ENCODE results near the gene GATB.

The GATB gene

GRCh38 chr4:151700566-151701316, 60.1 kb downstream of the GATB start:
- H3K4me3 ChIP-seq (ENCODE audit: low read depth, low read length): no peak overlapping the region
- in situ Hi-C loops (cut with HindIII; ENCODE audit: low sequenced_read_pairs): no loop called here
- TF ChIP-seq CTCF (IDR thresholded peaks at IDR 0.05; ENCODE audit: low read depth, low read length): no peak

GRCh38 chr4:151698213-151698612, 62.6 kb downstream of the GATB start:
- in situ Hi-C loops (cut with HindIII; ENCODE audit: low sequenced_read_pairs): no loop called here
- no peak for TF ChIP-seq CTCF (IDR thresholded peaks at IDR 0.05; ENCODE audit: low read depth, low read length)
- H3K4me3 ChIP-seq (ENCODE audit: low read depth, low read length): no peak overlapping the region
- no peak for DNase-seq (ENCODE audit: low read depth, low spot score)

More at GRCh38 chr4:151700566-151701316, 60.1 kb downstream of the GATB start:
- no peak for DNase-seq (ENCODE audit: low read depth, low spot score)

GRCh38 chr4:151694961-151695720, 65.7 kb downstream of the GATB start:
- in situ Hi-C loops (cut with HindIII; ENCODE audit: low sequenced_read_pairs): no loop called here
- no peak for DNase-seq (ENCODE audit: low read depth, low spot score)
- H3K4me3 ChIP-seq (ENCODE audit: low read depth, low read length): no peak overlapping the region
- TF ChIP-seq CTCF (IDR thresholded peaks at IDR 0.05; ENCODE audit: low read depth, low read length): no peak

- in situ Hi-C loops (cut with HindIII; ENCODE audit: low sequenced_read_pairs): no loop called here
Observed at GRCh38 chr4:151692821-151693673, 67.8 kb downstream of the GATB start.

GRCh38 chr4:151692443-151692782, 68.4 kb downstream of the GATB start:
- no peak for TF ChIP-seq CTCF (IDR thresholded peaks at IDR 0.05; ENCODE audit: low read depth, low read length)
- in situ Hi-C loops (cut with HindIII; ENCODE audit: low sequenced_read_pairs): no loop called here
- no peak overlapping the region for H3K4me3 ChIP-seq (ENCODE audit: low read depth, low read length)
- no peak for DNase-seq (ENCODE audit: low read depth, low spot score)

More at GRCh38 chr4:151692821-151693673, 67.8 kb downstream of the GATB start:
- no peak for TF ChIP-seq CTCF (IDR thresholded peaks at IDR 0.05; ENCODE audit: low read depth, low read length)
- DNase-seq (ENCODE audit: low read depth, low spot score): no peak
- no peak overlapping the region for H3K4me3 ChIP-seq (ENCODE audit: low read depth, low read length)
